Neural cell (in vitro differentiated cells): ENCODE results near the gene HIC1. TPM values are rescaled to one million over a fixed set of nuclear protein-coding genes. Genes with fewer than 3 reads are reported as not detected.

Source experiments
- H2AFZ ChIP-seq: fragments of 200-600, 300-800 bp; sonication (generic), shearing (Covaris generic); 2 replicates; pipeline ENCODE4 v1.6.0; 2014; ENCODE audit warnings: low read depth, mild to moderate bottlenecking, antibody characterized with exemption, low read length, moderate library complexity
- H3F3A ChIP-seq: fragments of 200-600 bp; shearing (Covaris generic); 2 replicates; pipeline ENCODE4 v1.6.1; 2016; ENCODE audit warnings: mild to moderate bottlenecking, moderate library complexity, mixed read lengths, antibody characterized with exemption, low read length; ENCODE audit not compliant: insufficient read depth, poor library complexity, severe bottlenecking
- H3K27ac ChIP-seq: fragments of 200-600, 300-800 bp; sonication (generic), shearing (Covaris generic); 2 replicates; pipeline ENCODE4 v1.5.1; 2014; ENCODE audit warnings: mild to moderate bottlenecking, low read length, moderate library complexity
- H3K27me3 ChIP-seq: fragments of 300-800, 200-600 bp; sonication (generic), shearing (Covaris generic); 2 replicates; pipeline ENCODE4 v1.6.0; 2014; ENCODE audit warnings: mild to moderate bottlenecking, low read depth, low read length, moderate library complexity; ENCODE audit not compliant: insufficient read depth
- H3K36me3 ChIP-seq: fragments of 300-800, 200-600 bp; sonication (generic), shearing (Covaris generic); 2 replicates; pipeline ENCODE4 v1.5.1; 2014; ENCODE audit warnings: mild to moderate bottlenecking, antibody characterized with exemption, low read length, moderate library complexity; ENCODE audit not compliant: insufficient read depth
- H3K4me2 ChIP-seq: fragments of 300-800, 200-600 bp; sonication (generic), shearing (Covaris generic); 2 replicates; pipeline ENCODE4 v1.6.0; 2014; ENCODE audit warnings: mild to moderate bottlenecking, low read length
- H3K4me3 ChIP-seq: fragments of 300-800, 200-600 bp; sonication (generic), shearing (Covaris generic); 2 replicates; pipeline ENCODE4 v1.5.1; 2014; ENCODE audit warnings: mild to moderate bottlenecking, low read length, moderate library complexity
- H3K79me2 ChIP-seq: fragments of 200-600 bp; shearing (Covaris generic); replicated peaks from 2 replicates; pipeline ENCODE4 v1.6.0; 2014; ENCODE audit warnings: mild to moderate bottlenecking, low read length, moderate library complexity; ENCODE audit not compliant: insufficient read depth
- H3K9ac ChIP-seq: fragments of 300-800, 200-600 bp; sonication (generic), shearing (Covaris generic); 2 replicates; pipeline ENCODE4 v1.6.1; 2016; ENCODE audit warnings: mild to moderate bottlenecking, low read length, mixed read lengths
- H3K9me2 ChIP-seq: fragments of 200-600 bp; shearing (Covaris generic); 2 replicates; pipeline ENCODE4 v1.6.1; 2016; ENCODE audit warnings: mild to moderate bottlenecking, low read length, mixed read lengths; ENCODE audit not compliant: insufficient read depth
- H3K9me3 ChIP-seq: fragments of 200-600, 300-800 bp; sonication (generic), shearing (Covaris generic); 2 replicates; pipeline ENCODE4 v1.6.1; 2016; ENCODE audit warnings: mild to moderate bottlenecking, mixed run types, low read length, moderate library complexity, mixed read lengths
- H4K20me1 ChIP-seq: fragments of 200-600 bp; shearing (Covaris generic); 2 replicates; pipeline ENCODE4 v1.6.1; 2016; ENCODE audit warnings: mild to moderate bottlenecking, mixed run types; ENCODE audit not compliant: insufficient read depth
- EP300 ChIP-seq: fragments of 450-650 bp; conservative IDR thresholded peaks from 2 replicates; pipeline ENCODE4 v1.6.1; 2014; ENCODE audit warnings: antibody characterized with exemption, mild to moderate bottlenecking, moderate library complexity; ENCODE audit not compliant: poor library complexity, severe bottlenecking
- EZH2 ChIP-seq: fragments of 200-600, 300-800 bp; shearing (Covaris generic), sonication (generic); IDR thresholded peaks from 2 replicates; pipeline ENCODE4 v1.6.1; 2014; ENCODE audit warnings: antibody characterized with exemption, low read length, borderline replicate concordance, mild to moderate bottlenecking; ENCODE audit not compliant: insufficient read depth, poor library complexity, severe bottlenecking
- MXI1 ChIP-seq: fragments of 450-650 bp; conservative IDR thresholded peaks from 2 replicates; pipeline ENCODE4 v1.6.1; 2014; ENCODE audit warnings: antibody characterized with exemption, mild to moderate bottlenecking; ENCODE audit not compliant: poor library complexity, severe bottlenecking
- POLR2AphosphoS5 ChIP-seq: IDR thresholded peaks from 2 replicates; pipeline ENCODE4 v1.6.1; 2012
- RAD21 ChIP-seq: fragments of 450-650 bp; conservative IDR thresholded peaks from 2 replicates; pipeline ENCODE4 v1.6.1; 2014; ENCODE audit warnings: antibody characterized with exemption, mild to moderate bottlenecking, moderate library complexity
- SMC3 ChIP-seq: fragments of 450-650 bp; conservative IDR thresholded peaks from 2 replicates; pipeline ENCODE4 v1.6.1; 2014; ENCODE audit warnings: antibody characterized with exemption, mild to moderate bottlenecking, moderate library complexity; ENCODE audit not compliant: poor library complexity
- TAF1 ChIP-seq: IDR thresholded peaks from 2 replicates; pipeline ENCODE4 v1.6.1; 2012; ENCODE audit warnings: low read depth
- polyA plus RNA-seq: library from polyadenylated mRNA; depleted of rRNA; stranded (reverse); fragments of >200 nt; gene quantifications from 2 replicates; pipeline ENCODE4 v1.2.3, GENCODE V29; 2014
- TF ChIP-seq, protein P1 (sequence below): IDR thresholded peaks from 2 replicates; pipeline ENCODE4 v1.6.1; 2012; ENCODE audit warnings: borderline replicate concordance
- TF ChIP-seq, protein P2 (sequence below): fragments of 450-650 bp; IDR thresholded peaks from 2 replicates; pipeline ENCODE4 v1.5.1; 2014; ENCODE audit warnings: antibody characterized with exemption, mild to moderate bottlenecking, moderate library complexity; ENCODE audit not compliant: poor library complexity, severe bottlenecking

HIC1 gene
- polyA plus RNA-seq, 1 donor from 2014 or later: 2.8 TPM

DNA sequence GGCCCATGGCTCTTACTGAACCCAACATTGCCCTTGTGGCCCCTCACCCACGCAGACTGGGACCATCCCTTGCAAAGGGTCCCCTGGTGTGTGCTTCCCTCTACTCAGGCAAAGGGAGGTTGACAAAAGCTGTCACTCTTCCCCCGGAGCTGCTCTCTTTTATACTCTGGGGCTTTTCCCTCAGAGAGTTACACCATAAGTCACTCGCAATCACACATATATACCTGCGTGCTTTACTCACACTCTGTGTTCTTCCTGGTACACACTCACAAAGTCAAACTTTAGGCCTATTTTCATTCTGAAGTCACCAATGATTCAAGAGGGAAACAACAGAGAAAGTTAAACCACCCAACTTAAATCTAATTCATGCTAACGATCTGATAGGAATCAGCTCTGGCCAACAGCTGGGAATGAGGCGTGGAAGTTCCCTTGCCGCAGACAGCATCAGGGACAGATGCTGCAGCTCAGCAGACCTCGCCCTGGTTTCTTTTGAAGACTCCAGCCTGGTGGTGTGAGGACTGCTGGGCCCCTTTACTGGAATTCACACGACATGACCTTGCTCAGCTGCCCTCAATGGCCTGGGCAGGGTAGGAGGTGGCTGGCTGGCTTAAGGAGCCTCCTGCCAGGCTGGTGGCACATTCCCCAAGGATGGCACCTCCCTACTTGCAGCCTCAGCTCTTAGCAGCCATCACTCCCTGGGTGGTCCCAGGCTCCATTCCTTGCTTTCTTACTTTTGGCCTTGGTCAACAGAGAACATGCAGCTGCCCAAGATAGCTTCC is 27.3 kb downstream of the HIC1 start:
- Histone ChIP-seq H3K4me2 (no peak overlapping the region), H3K36me3 (no peaks in the 10 kb centered on the region), H3K27me3 (no peaks in the 10 kb centered on the region), H3K9ac (no peak overlapping the region), H3F3A (no peaks in the 10 kb centered on the region), H2AFZ (no peak overlapping the region), H3K4me3 (no peak overlapping the region), H3K9me2 (no peaks in the 10 kb centered on the region), H4K20me1 (no peaks in the 10 kb centered on the region), H3K79me2 (no peaks in the 10 kb centered on the region), H3K27ac (no peak overlapping the region), H3K9me3 (no peaks in the 10 kb centered on the region)
- TF ChIP-seq SMC3 (no peak), MXI1 (no peak), TAF1 (no peak), EP300 (no peak), POLR2AphosphoS5 (no peak), RAD21 (no peak), EZH2 (no peak)
- TF ChIP-seq, protein P1, sequence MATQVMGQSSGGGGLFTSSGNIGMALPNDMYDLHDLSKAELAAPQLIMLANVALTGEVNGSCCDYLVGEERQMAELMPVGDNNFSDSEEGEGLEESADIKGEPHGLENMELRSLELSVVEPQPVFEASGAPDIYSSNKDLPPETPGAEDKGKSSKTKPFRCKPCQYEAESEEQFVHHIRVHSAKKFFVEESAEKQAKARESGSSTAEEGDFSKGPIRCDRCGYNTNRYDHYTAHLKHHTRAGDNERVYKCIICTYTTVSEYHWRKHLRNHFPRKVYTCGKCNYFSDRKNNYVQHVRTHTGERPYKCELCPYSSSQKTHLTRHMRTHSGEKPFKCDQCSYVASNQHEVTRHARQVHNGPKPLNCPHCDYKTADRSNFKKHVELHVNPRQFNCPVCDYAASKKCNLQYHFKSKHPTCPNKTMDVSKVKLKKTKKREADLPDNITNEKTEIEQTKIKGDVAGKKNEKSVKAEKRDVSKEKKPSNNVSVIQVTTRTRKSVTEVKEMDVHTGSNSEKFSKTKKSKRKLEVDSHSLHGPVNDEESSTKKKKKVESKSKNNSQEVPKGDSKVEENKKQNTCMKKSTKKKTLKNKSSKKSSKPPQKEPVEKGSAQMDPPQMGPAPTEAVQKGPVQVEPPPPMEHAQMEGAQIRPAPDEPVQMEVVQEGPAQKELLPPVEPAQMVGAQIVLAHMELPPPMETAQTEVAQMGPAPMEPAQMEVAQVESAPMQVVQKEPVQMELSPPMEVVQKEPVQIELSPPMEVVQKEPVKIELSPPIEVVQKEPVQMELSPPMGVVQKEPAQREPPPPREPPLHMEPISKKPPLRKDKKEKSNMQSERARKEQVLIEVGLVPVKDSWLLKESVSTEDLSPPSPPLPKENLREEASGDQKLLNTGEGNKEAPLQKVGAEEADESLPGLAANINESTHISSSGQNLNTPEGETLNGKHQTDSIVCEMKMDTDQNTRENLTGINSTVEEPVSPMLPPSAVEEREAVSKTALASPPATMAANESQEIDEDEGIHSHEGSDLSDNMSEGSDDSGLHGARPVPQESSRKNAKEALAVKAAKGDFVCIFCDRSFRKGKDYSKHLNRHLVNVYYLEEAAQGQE: no peak
- TF ChIP-seq, protein P2, sequence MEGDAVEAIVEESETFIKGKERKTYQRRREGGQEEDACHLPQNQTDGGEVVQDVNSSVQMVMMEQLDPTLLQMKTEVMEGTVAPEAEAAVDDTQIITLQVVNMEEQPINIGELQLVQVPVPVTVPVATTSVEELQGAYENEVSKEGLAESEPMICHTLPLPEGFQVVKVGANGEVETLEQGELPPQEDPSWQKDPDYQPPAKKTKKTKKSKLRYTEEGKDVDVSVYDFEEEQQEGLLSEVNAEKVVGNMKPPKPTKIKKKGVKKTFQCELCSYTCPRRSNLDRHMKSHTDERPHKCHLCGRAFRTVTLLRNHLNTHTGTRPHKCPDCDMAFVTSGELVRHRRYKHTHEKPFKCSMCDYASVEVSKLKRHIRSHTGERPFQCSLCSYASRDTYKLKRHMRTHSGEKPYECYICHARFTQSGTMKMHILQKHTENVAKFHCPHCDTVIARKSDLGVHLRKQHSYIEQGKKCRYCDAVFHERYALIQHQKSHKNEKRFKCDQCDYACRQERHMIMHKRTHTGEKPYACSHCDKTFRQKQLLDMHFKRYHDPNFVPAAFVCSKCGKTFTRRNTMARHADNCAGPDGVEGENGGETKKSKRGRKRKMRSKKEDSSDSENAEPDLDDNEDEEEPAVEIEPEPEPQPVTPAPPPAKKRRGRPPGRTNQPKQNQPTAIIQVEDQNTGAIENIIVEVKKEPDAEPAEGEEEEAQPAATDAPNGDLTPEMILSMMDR: no peak

DNA sequence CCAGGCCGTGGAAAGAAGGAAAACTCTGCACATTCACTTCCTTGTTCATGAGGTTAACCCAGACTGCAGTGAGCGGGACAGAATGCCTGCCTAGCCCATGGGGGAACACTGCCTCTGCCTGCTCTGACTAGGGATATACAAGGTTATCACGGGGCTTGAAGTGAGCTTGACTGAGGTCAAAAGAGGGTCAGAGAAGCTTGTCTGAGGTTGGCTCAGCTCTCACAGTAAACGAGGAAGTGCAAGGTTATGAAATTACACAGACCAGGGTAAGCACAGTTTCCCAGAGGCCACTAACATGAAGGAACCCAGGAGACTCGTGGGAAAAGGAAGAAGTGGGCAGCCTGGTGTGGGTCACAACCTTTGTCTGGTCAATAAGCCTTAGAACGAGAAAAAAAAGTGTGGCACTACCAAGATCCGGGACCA is 28.7 kb downstream of the HIC1 start:
- Histone ChIP-seq H3K27ac (no peak overlapping the region), H3K36me3 (no peaks in the 10 kb centered on the region), H3K9me2 (no peaks in the 10 kb centered on the region)

More for the DNA sequence above, 28.7 kb downstream of the HIC1 start:
- TF ChIP-seq EP300 (no peak), SMC3 (no peak), POLR2AphosphoS5 (no peak), RAD21 (no peak)
- H2AFZ ChIP-seq: no peak overlapping the region
- H3K4me2 ChIP-seq: no peak overlapping the region
- no peaks in the 10 kb centered on the region for H3F3A ChIP-seq
- no peaks in the 10 kb centered on the region for H3K9me3 ChIP-seq
- H3K27me3 ChIP-seq: no peaks in the 10 kb centered on the region
- H3K4me3 ChIP-seq: no peak overlapping the region
- no peak overlapping the region for H3K9ac ChIP-seq
- H3K79me2 ChIP-seq: no peaks in the 10 kb centered on the region
- no peaks in the 10 kb centered on the region for H4K20me1 ChIP-seq
